Measurements from ENCODE around the gene ZMIZ2. TPM values are rescaled to one million over a fixed set of nuclear protein-coding genes. Genes with fewer than 3 reads are reported as not detected.

Gene ZMIZ2
- total and polyA plus RNA-seq, 7 donors = 8.4 to 64.7 (median 11.3) TPM

DNA sequence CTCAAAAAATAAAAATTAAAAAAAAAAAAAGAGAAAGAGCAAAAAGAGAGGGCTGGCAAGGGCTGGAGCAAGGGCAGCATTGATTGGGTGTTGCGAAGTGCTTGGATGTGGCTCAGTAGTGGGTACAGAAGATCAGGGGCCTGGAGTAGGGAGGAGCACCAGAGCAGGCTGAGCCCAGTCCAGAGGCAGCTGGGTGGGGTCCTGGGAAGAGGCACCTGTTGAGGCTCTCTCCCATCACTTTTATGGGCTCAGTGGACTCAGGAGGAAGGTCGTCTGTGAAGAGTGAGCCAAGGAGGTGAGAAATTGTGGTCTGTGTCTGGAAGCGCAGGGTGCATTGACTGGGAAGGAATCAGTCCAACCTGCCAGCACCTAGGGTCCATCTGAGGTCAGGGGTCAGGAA lies 11.8 kb upstream of the ZMIZ2 start:
- 81 to 82% methylated on average over 3 of the region's 3 CpGs for WGBS, 2 donors
- Histone ChIP-seq H3K4me3 (no peak overlapping the region), H3K27me3 (no peaks in the 10 kb centered on the region), H3K9me3 (no peaks in the 10 kb centered on the region), H3K27ac (no peak overlapping the region), H3K36me3 (no peaks in the 10 kb centered on the region), H3K4me1 (no peaks in the 10 kb centered on the region)
- no peak for DNase-seq
- TF ChIP-seq EP300 (IDR thresholded peaks at IDR 0.05) = no peak
- no peak for TF ChIP-seq CTCF (IDR thresholded peaks at IDR 0.05)
- TF ChIP-seq POLR2AphosphoS5 (IDR thresholded peaks at IDR 0.05) = no peak
- TF ChIP-seq POLR2A (IDR thresholded peaks at IDR 0.05) = no peak
- intact Hi-C loops (cut with DNase I) = no loop called here

GRCh38 chr7:44738051-44738723 lies 10.5 kb upstream of the ZMIZ2 start:
- no peak for DNase-seq
- intact Hi-C loops (cut with DNase I) = no loop called here
- Histone ChIP-seq H3K36me3 (no peaks in the 10 kb centered on the region), H3K4me3 (no peak overlapping the region), H3K27me3 (no peaks in the 10 kb centered on the region), H3K4me1 (no peaks in the 10 kb centered on the region), H3K9me3 (no peaks in the 10 kb centered on the region), H3K27ac (no peak overlapping the region)
- 89 to 94% methylated on average over 4 of the region's 4 CpGs for WGBS, 2 donors
- TF ChIP-seq POLR2A (IDR thresholded peaks at IDR 0.05) = no peak
- no peak for TF ChIP-seq CTCF (IDR thresholded peaks at IDR 0.05)
- TF ChIP-seq EP300 (IDR thresholded peaks at IDR 0.05) = no peak
- TF ChIP-seq POLR2AphosphoS5 (IDR thresholded peaks at IDR 0.05) = no peak

DNA sequence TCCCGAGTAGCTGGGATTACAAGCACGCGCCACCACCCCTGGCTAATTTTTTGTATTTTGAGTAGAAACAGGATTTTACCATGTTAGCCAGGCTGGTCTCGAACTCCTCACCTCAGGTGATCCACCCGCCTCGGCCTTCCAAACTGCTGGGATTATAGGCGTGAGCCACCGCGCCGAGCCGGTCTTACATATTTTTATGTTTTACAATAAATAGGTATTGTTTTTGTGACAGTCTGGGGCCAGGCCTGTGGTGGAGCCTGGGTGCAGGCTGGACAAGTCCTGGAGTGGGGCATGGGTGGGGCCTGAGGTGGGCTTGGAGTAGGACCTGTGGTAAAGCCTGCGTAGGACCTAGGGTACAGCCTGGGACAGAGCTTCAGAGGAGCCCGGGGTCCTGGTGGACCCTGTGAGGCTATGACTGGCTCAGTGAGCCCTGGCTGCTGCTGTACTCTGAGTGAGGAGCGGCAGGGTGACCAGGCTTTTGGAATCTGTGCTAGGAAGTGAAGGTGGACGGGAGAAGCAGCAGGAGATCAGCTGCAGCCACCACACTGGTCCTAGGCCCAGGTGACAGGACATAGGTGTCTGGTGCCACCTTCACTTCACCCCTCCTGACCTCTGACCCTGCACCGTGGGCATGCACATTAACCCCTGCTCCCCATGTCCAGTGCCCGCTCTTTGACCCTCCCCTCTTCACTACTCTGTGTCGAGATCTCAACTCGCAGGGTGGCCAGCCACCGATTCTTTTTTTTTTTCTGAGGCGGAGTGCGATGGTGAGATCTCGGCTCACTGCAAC lies 9.6 kb upstream of the ZMIZ2 start:
- Histone ChIP-seq H3K27me3 (no peaks in the 10 kb centered on the region), H3K27ac (no peak overlapping the region), H3K4me1 (no peaks in the 10 kb centered on the region), H3K4me3 (no peak overlapping the region), H3K9me3 (no peaks in the 10 kb centered on the region), H3K36me3 (no peaks in the 10 kb centered on the region)
- 90 to 97% methylated on average over 23 of the region's 23 CpGs for WGBS, 2 donors
- TF ChIP-seq EP300 (IDR thresholded peaks at IDR 0.05) (no peak), POLR2AphosphoS5 (IDR thresholded peaks at IDR 0.05) (no peak)
- intact Hi-C loops (cut with DNase I) = no loop called here
- no peak for DNase-seq

- H3K9me3 ChIP-seq = no peaks in the 10 kb centered on the region
- H3K4me1 ChIP-seq = no peaks in the 10 kb centered on the region
- TF ChIP-seq POLR2A (IDR thresholded peaks at IDR 0.05) (no peak), CTCF (IDR thresholded peaks at IDR 0.05) (no peak), POLR2AphosphoS5 (IDR thresholded peaks at IDR 0.05) (no peak), EP300 (IDR thresholded peaks at IDR 0.05) (no peak)
- H3K4me3 ChIP-seq = no peak overlapping the region
- 91 to 93% methylated on average over 2 of the region's 2 CpGs for WGBS, 2 donors
- H3K36me3 ChIP-seq = no peaks in the 10 kb centered on the region
- no peak for DNase-seq
- intact Hi-C loops (cut with DNase I) = no loop called here
- no peaks in the 10 kb centered on the region for H3K27me3 ChIP-seq
- H3K27ac ChIP-seq = no peak overlapping the region
These were observed 8.6 kb upstream of the ZMIZ2 start for GRCh38 chr7:44740055-44740454.

DNA sequence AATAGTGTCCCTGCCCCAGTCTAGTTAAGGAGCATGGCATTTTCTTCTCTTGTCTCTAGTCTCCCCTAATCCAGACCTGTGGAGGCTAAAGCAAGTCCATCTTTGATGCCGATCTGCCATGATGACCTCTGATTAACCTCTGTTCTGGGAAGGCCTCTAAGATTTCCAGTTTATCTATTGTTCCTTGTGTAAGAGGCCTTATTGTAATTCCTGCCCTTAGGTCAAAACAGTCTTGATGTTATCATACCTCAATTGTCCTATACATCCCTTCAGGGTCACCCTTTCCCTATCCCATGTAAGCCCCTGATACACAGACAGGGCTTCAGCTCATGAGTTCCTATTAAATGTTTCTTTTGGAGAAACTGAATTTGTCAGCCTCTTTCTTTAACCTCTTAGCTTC lies 4.9 kb upstream of the ZMIZ2 start:
- no peak for DNase-seq
- intact Hi-C loops (cut with DNase I) = no loop called here
- Histone ChIP-seq H3K9me3 (no peaks in the 10 kb centered on the region), H3K4me1 (peaks cover 0 to 5% (median 0%) of the 10 kb centered on the region in 4 donors), H3K27ac (no peak overlapping the region), H3K27me3 (no peaks in the 10 kb centered on the region), H3K4me3 (no peak overlapping the region), H3K36me3 (no peaks in the 10 kb centered on the region)
- TF ChIP-seq EP300 (IDR thresholded peaks at IDR 0.05) = no peak
- no peak for TF ChIP-seq POLR2AphosphoS5 (IDR thresholded peaks at IDR 0.05)
- TF ChIP-seq CTCF (IDR thresholded peaks at IDR 0.05) = no peak
- TF ChIP-seq POLR2A (IDR thresholded peaks at IDR 0.05) = no peak
- 84 to 87% methylated on average over 1 of the region's 1 CpG for WGBS, 2 donors
